ENCODE results near the gene WDFY3. TPM values are rescaled to one million over a fixed set of nuclear protein-coding genes. Genes with fewer than 3 reads are reported as not detected.

Gene WDFY3
- total RNA-seq, 4 donors from 2014 or later = 79.2 to 244 (median 119) TPM

- no peak overlapping the region for H3K4me3 ChIP-seq
- 74% methylated on average over 2 of the region's 2 CpGs for WGBS
Measured at GRCh38 chr4:84948056-84948455, 18.4 kb downstream of the WDFY3 start.

DNA sequence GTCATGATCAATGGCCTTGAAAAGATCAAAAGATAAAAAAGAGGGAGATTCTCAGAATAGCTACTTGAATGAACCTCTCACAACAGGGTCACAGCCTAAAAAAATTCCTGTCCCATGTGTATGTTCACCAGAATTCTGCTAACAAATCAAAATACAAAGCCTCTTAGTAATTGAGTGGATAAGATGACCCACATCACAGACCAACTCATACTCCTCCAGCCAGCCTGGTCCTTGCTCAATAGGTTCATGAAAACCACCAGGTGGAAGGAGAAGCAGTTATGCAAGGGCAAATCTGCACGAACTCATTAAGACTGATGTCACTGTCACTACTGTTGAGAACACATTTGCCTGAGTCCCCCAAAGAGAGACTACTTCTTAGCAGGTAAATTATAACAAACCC lies 21.5 kb downstream of the WDFY3 start:
- H3K27me3 ChIP-seq = no peaks in the 10 kb centered on the region
- H3K9me3 ChIP-seq = peaks cover 6% of the 10 kb centered on the region
- TF ChIP-seq POLR2AphosphoS5 (IDR thresholded peaks at IDR 0.05) (no peak), POLR2A (IDR thresholded peaks at IDR 0.05) (no peak), EP300 (IDR thresholded peaks at IDR 0.05) (no peak)
- TF ChIP-seq, protein P1, sequence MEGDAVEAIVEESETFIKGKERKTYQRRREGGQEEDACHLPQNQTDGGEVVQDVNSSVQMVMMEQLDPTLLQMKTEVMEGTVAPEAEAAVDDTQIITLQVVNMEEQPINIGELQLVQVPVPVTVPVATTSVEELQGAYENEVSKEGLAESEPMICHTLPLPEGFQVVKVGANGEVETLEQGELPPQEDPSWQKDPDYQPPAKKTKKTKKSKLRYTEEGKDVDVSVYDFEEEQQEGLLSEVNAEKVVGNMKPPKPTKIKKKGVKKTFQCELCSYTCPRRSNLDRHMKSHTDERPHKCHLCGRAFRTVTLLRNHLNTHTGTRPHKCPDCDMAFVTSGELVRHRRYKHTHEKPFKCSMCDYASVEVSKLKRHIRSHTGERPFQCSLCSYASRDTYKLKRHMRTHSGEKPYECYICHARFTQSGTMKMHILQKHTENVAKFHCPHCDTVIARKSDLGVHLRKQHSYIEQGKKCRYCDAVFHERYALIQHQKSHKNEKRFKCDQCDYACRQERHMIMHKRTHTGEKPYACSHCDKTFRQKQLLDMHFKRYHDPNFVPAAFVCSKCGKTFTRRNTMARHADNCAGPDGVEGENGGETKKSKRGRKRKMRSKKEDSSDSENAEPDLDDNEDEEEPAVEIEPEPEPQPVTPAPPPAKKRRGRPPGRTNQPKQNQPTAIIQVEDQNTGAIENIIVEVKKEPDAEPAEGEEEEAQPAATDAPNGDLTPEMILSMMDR (IDR thresholded peaks at IDR 0.05) = no peak
- WGBS = 50% methylated on average over 1 of the region's 1 CpG
- DNase-seq (ENCODE audit: low spot score in 2 of 2) = no peak
- H3K27ac ChIP-seq = no peak overlapping the region
- H3K36me3 ChIP-seq = no peaks in the 10 kb centered on the region
- H3K4me1 ChIP-seq = peaks cover 11% of the 10 kb centered on the region
- no peak overlapping the region for H3K4me3 ChIP-seq

More at GRCh38 chr4:84948056-84948455, 18.4 kb downstream of the WDFY3 start:
- TF ChIP-seq POLR2AphosphoS5 (IDR thresholded peaks at IDR 0.05) = no peak
- no peak for TF ChIP-seq POLR2A (IDR thresholded peaks at IDR 0.05)
- TF ChIP-seq, protein P1 (IDR thresholded peaks at IDR 0.05) = no peak
- TF ChIP-seq EP300 (IDR thresholded peaks at IDR 0.05) = no peak
- Histone ChIP-seq H3K4me1 (peaks cover 35% of the 10 kb centered on the region), H3K27me3 (no peaks in the 10 kb centered on the region), H3K27ac (no peak overlapping the region), H3K9me3 (no peaks in the 10 kb centered on the region), H3K36me3 (no peaks in the 10 kb centered on the region)
- DNase-seq (ENCODE audit: low spot score in 2 of 2) = no peak

DNA sequence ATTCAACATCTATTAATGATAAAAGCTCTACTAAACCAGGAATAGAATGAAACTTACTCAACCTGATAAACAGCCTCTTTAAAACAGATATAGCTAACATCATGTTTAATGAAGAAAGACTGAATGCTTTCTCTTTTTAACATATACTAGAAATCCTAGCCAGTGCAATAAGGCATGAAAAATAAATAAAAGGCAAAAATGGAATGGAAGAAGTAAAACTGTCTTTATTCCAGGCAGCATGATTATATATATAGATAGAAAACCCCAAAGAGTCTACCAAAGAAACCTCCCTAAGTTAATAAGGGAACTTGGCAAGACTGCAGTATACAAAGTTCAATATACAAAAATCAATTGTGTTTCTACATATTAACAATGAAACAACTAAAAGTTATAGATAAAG lies 25.5 kb downstream of the WDFY3 start:
- Histone ChIP-seq H3K9me3 (peaks cover 6% of the 10 kb centered on the region), H3K27me3 (no peaks in the 10 kb centered on the region), H3K4me3 (no peak overlapping the region), H3K36me3 (no peaks in the 10 kb centered on the region), H3K4me1 (peaks cover 21% of the 10 kb centered on the region), H3K27ac (no peak overlapping the region)
- TF ChIP-seq EP300 (IDR thresholded peaks at IDR 0.05) = no peak
- TF ChIP-seq, protein P1 (IDR thresholded peaks at IDR 0.05) = no peak
- no peak for TF ChIP-seq POLR2A (IDR thresholded peaks at IDR 0.05)
- no peak for TF ChIP-seq POLR2AphosphoS5 (IDR thresholded peaks at IDR 0.05)
- DNase-seq (ENCODE audit: low spot score in 2 of 2) = no peak

- WGBS = 82% methylated on average over 6 of the region's 6 CpGs
- no peak for TF ChIP-seq EP300 (IDR thresholded peaks at IDR 0.05)
- TF ChIP-seq, protein P1 (IDR thresholded peaks at IDR 0.05) = no peak
- TF ChIP-seq POLR2A (IDR thresholded peaks at IDR 0.05) = no peak
- TF ChIP-seq POLR2AphosphoS5 (IDR thresholded peaks at IDR 0.05) = no peak
- H3K27ac ChIP-seq = no peak overlapping the region
Measured at GRCh38 chr4:84939113-84939512, 27.4 kb downstream of the WDFY3 start.

GRCh38 chr4:84938316-84938715 lies 28.2 kb downstream of the WDFY3 start:
- peaks cover 6% of the 10 kb centered on the region for H3K9me3 ChIP-seq
- no peak overlapping the region for H3K4me3 ChIP-seq
- no peak for TF ChIP-seq POLR2AphosphoS5 (IDR thresholded peaks at IDR 0.05)
- no peak for TF ChIP-seq EP300 (IDR thresholded peaks at IDR 0.05)
- no peak for TF ChIP-seq POLR2A (IDR thresholded peaks at IDR 0.05)
- TF ChIP-seq, protein P1 (IDR thresholded peaks at IDR 0.05) = no peak
- no peaks in the 10 kb centered on the region for H3K27me3 ChIP-seq
- peaks cover 21% of the 10 kb centered on the region for H3K4me1 ChIP-seq
- no peak for DNase-seq (ENCODE audit: low spot score in 2 of 2)
- 38% methylated on average over 2 of the region's 2 CpGs for WGBS
- no peaks in the 10 kb centered on the region for H3K36me3 ChIP-seq
- no peak overlapping the region for H3K27ac ChIP-seq

More at GRCh38 chr4:84939113-84939512, 27.4 kb downstream of the WDFY3 start:
- no peaks in the 10 kb centered on the region for H3K27me3 ChIP-seq
- H3K9me3 ChIP-seq = peaks cover 6% of the 10 kb centered on the region
- no peak overlapping the region for H3K4me3 ChIP-seq
- DNase-seq (ENCODE audit: low spot score in 2 of 2) = no peak
- H3K4me1 ChIP-seq = peaks cover 21% of the 10 kb centered on the region
- H3K36me3 ChIP-seq = no peaks in the 10 kb centered on the region

Data from suprapubic skin (tissue), 4 donors.